Uterus (tissue), 2 donors: Measurements from ENCODE around the gene LEKR1.

Experiments
- POLR2A ChIP-seq, 2 donors: fragments of 450-650 bp; IDR thresholded peaks; one replicate each; pipeline ENCODE4 v1.6.1; 2016; ENCODE audit warnings: antibody characterized with exemption in 2 of 2, mild to moderate bottlenecking in 1 of 2, moderate library complexity in 1 of 2
- TF ChIP-seq, protein P1 (sequence below), 4 experiments: fragments of 200-600 bp in 2 of 4; fragments of 450-650 bp in 2 of 4; sonication (generic) in 2 of 4; IDR thresholded peaks; one replicate each; pipeline ENCODE4 v1.5.1; 2016 to 2019; ENCODE audit warnings: antibody characterized with exemption in 4 of 4, mild to moderate bottlenecking in 2 of 4, moderate library complexity in 1 of 4

DNA sequence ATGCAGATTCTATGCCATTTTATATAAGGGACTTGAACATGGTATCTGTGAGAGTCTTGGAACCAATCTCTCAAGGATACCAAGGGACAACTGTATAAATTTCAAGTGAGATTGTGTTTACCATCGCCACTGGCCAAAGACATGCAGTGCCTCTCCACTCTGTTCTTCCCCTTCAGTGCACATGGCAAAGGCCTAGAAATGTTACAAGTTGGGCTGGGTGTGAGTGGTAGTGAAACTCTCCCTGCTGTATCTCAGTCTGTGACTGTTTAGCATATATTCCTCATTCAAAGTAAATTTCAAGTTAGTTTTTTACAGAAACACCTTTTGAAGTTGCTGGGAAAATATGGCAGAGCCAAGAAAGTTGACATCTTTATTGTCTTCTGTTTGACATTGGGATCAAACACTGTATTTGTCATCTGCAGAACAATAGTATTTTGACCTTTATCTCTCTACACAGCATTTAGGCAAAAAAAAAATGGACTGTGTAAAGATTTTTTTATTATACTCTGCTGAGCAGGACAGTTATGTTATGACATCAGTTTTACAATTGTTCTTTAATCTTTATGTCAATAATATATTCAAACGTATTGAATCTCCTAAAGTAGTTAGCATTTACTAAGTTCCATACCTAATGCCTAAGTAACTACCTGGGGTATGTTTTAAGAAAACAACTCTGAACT lies 232.4 kb downstream of the LEKR1 start:
- no peak for TF ChIP-seq POLR2A (IDR thresholded peaks at IDR 0.05)
- TF ChIP-seq, protein P1, sequence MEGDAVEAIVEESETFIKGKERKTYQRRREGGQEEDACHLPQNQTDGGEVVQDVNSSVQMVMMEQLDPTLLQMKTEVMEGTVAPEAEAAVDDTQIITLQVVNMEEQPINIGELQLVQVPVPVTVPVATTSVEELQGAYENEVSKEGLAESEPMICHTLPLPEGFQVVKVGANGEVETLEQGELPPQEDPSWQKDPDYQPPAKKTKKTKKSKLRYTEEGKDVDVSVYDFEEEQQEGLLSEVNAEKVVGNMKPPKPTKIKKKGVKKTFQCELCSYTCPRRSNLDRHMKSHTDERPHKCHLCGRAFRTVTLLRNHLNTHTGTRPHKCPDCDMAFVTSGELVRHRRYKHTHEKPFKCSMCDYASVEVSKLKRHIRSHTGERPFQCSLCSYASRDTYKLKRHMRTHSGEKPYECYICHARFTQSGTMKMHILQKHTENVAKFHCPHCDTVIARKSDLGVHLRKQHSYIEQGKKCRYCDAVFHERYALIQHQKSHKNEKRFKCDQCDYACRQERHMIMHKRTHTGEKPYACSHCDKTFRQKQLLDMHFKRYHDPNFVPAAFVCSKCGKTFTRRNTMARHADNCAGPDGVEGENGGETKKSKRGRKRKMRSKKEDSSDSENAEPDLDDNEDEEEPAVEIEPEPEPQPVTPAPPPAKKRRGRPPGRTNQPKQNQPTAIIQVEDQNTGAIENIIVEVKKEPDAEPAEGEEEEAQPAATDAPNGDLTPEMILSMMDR (IDR thresholded peaks at IDR 0.05): no peak
